Esophagus squamous epithelium (tissue), 4 donors: ENCODE measurements around the gene HMHB1.

ENCODE experiments used
- CTCF ChIP-seq, 6 experiments: fragments of 450-650 bp in 4 of 6; fragments of 200-600 bp in 2 of 6; sonication (generic) in 2 of 6; IDR thresholded peaks; one replicate each; pipeline ENCODE4 v1.5.1; 2016 to 2019; ENCODE audit warnings: antibody characterized with exemption in 6 of 6, mild to moderate bottlenecking in 4 of 6, moderate library complexity in 4 of 6
- POLR2A ChIP-seq, 4 donors: fragments of 450-650 bp; IDR thresholded peaks; one replicate each; pipeline ENCODE4 v1.6.1; 2017; ENCODE audit warnings: antibody characterized with exemption in 4 of 4, mild to moderate bottlenecking in 4 of 4, moderate library complexity in 3 of 4

DNA sequence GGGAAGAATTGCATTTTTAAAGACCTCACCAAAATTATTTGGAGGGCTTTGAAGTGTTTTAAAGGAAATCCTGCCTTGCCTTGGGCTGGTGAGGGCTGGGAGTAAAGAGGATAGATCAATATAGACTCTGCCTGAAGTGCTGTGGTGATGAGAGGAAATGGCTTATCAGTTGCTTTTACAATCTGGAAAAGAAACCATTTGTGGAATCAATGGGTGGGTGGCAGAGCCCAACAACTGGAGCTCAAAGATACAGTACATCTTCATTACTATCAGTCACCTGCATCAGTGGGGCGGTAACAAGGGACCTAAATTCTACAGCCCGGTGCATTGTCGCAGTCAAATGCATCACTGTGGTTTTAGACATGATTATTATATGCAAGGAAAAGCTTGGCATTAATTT is 41.5 kb upstream of the HMHB1 start:
- TF ChIP-seq CTCF (IDR thresholded peaks at IDR 0.05) (no peak), POLR2A (IDR thresholded peaks at IDR 0.05) (no peak)
